ENCODE measurements around the gene MT1H. TPM values are rescaled to one million over a fixed set of nuclear protein-coding genes. Genes with fewer than 3 reads are reported as not detected.
"Not testable (repeated sequence)": the region's sequence is repeated elsewhere in the genome, so short reads cannot be mapped to it uniquely, and the experiment has no call there.

MT1H gene
- total RNA-seq, 1 donor = not detected

DNA sequence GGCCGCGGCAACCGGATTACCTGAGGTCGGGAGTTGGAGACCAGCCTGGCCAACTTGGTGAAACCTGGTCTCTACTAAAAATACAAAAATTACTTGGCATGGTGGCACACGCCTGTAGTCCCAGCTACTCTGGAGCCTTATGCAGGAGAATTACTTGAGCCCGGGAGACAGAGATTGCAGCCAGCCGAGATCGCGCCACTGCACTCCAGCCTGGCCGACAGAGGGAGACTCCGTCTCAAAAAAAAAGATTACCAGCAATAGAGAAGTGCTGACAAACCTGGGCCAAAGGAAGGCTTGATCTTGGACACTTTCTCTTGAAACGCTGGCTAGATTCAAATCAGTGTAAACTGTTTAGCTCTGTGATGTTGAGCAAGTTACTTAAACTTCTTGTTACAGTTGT, 4.3 kb downstream of the MT1H start:
- Histone ChIP-seq H2AFZ (ENCODE audit: low read length) (no peak overlapping the region), H3K4me2 (ENCODE audit: insufficient read depth, low read length) (no peak overlapping the region), H4K20me1 (ENCODE audit: insufficient read depth, low read length) (no peaks in the 10 kb centered on the region), H3K27me3 (ENCODE audit: insufficient read depth, low read length) (peaks cover 39% of the 10 kb centered on the region), H3K36me3 (ENCODE audit: insufficient read depth, low read length) (no peaks in the 10 kb centered on the region), H3K9me3 (ENCODE audit: low read depth, low read length) (no peaks in the 10 kb centered on the region), H3K4me3 (ENCODE audit: insufficient read depth, low read length) (no peak overlapping the region), H3K27ac (ENCODE audit: low read depth, low read length) (no peak overlapping the region), H3K4me1 (ENCODE audit: insufficient read depth, low read length) (no peaks in the 10 kb centered on the region), H3K79me2 (ENCODE audit: insufficient read depth, low read length) (no peaks in the 10 kb centered on the region)
- DNase-seq (ENCODE audit: insufficient read length, low spot score, missing footprints) = no peak
- TF ChIP-seq CTCF (IDR thresholded peaks at IDR 0.05; ENCODE audit: extremely low read depth, low read depth, low read length) = peak; percentile 54

DNA sequence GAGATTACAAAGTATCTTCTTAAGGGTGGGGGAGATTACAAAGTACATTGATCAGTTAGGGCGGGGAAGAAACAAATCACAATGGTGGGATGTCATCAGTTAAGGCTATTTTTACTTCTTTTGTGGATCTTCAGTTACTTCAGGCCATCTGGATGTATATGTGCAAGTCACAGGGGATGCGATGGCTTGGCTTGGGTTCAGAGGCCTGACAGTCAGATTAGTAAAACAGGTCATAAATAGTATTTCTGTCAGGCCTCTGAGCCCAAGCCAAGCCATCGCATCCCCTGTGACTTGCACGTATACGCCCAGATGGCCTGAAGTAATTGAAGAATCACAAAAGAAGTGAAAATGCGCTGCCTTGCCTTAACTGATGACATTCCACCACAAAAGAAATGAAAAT, 5.0 kb downstream of the MT1H start:
- H3K9me3 ChIP-seq (ENCODE audit: low read depth, low read length); H3K4me2 ChIP-seq (ENCODE audit: insufficient read depth, low read length); H2AFZ ChIP-seq (ENCODE audit: low read length); H3K36me3 ChIP-seq (ENCODE audit: insufficient read depth, low read length); DNase-seq (ENCODE audit: insufficient read length, low spot score, missing footprints); H4K20me1 ChIP-seq (ENCODE audit: insufficient read depth, low read length); H3K27ac ChIP-seq (ENCODE audit: low read depth, low read length); H3K4me1 ChIP-seq (ENCODE audit: insufficient read depth, low read length); H3K4me3 ChIP-seq (ENCODE audit: insufficient read depth, low read length); H3K79me2 ChIP-seq (ENCODE audit: insufficient read depth, low read length): not testable (repeated sequence)
- H3K27me3 ChIP-seq (ENCODE audit: insufficient read depth, low read length) = peaks cover 33% of the 10 kb centered on the region

GRCh38 chr16:56675685-56676210, 6.1 kb downstream of the MT1H start:
- H3K4me2 ChIP-seq (ENCODE audit: insufficient read depth, low read length) = peak overlapping the region; percentile 54

DNA sequence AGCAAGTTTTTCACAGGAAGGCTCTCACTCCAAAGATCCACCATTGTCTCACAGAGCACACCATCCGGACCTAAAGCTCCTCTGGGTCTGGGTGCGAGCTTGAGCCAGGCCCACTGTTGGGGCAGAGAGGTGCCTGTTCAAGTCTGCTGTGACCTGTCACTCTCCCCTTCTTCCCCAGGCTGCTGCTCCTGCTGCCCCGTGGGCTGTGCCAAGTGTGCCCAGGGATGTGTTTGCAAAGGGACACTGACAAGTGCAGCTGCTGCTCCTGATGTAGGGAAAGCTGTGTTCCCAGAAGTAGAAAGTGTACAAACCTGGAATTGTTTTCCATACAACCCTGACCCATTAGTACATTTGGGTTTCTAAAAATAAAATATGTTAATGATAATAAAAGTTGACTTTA, 7.9 kb downstream of the MT1H start:
- no peak overlapping the region for H3K4me2 ChIP-seq (ENCODE audit: insufficient read depth, low read length)

More at GRCh38 chr16:56675685-56676210, 6.1 kb downstream of the MT1H start:
- no peak for TF ChIP-seq CTCF (IDR thresholded peaks at IDR 0.05; ENCODE audit: extremely low read depth, low read depth, low read length)
- Histone ChIP-seq H3K4me3 (ENCODE audit: insufficient read depth, low read length) (peak overlapping the region; percentile 27), H3K36me3 (ENCODE audit: insufficient read depth, low read length) (no peaks in the 10 kb centered on the region), H3K9me3 (ENCODE audit: low read depth, low read length) (no peaks in the 10 kb centered on the region), H3K4me1 (ENCODE audit: insufficient read depth, low read length) (no peaks in the 10 kb centered on the region), H3K27me3 (ENCODE audit: insufficient read depth, low read length) (peaks cover 22% of the 10 kb centered on the region), H2AFZ (ENCODE audit: low read length) (peak overlapping the region; percentile 58), H3K79me2 (ENCODE audit: insufficient read depth, low read length) (no peaks in the 10 kb centered on the region), H3K27ac (ENCODE audit: low read depth, low read length) (no peak overlapping the region), H4K20me1 (ENCODE audit: insufficient read depth, low read length) (no peaks in the 10 kb centered on the region)
- no peak for DNase-seq (ENCODE audit: insufficient read length, low spot score, missing footprints)

More for the DNA sequence above, 7.9 kb downstream of the MT1H start:
- H3K9me3 ChIP-seq (ENCODE audit: low read depth, low read length) = no peaks in the 10 kb centered on the region
- H3K4me1 ChIP-seq (ENCODE audit: insufficient read depth, low read length) = peaks cover 1% of the 10 kb centered on the region
- DNase-seq (ENCODE audit: insufficient read length, low spot score, missing footprints) = no peak
- no peak overlapping the region for H3K4me3 ChIP-seq (ENCODE audit: insufficient read depth, low read length)
- peaks cover 17% of the 10 kb centered on the region for H3K27me3 ChIP-seq (ENCODE audit: insufficient read depth, low read length)
- no peak overlapping the region for H3K27ac ChIP-seq (ENCODE audit: low read depth, low read length)
- H3K36me3 ChIP-seq (ENCODE audit: insufficient read depth, low read length) = no peaks in the 10 kb centered on the region
- no peaks in the 10 kb centered on the region for H4K20me1 ChIP-seq (ENCODE audit: insufficient read depth, low read length)
- no peak for TF ChIP-seq CTCF (IDR thresholded peaks at IDR 0.05; ENCODE audit: extremely low read depth, low read depth, low read length)
- H2AFZ ChIP-seq (ENCODE audit: low read length) = no peak overlapping the region
- H3K79me2 ChIP-seq (ENCODE audit: insufficient read depth, low read length) = no peaks in the 10 kb centered on the region

Measured in osteoblast (primary cell).